ENCODE results near the gene ROBO3.

GRCh38 chr11:124923296-124923695 lies 58.1 kb downstream of the ROBO3 start:
- TF ChIP-seq CTCF (conservative IDR thresholded peaks at IDR 0.05), result no peak
- TF ChIP-seq EZH2 (IDR thresholded peaks at IDR 0.05; ENCODE audit: low read depth), result no peak

Data from PC-9 (cell line).